Hypothalamus (tissue), 51 donors: ENCODE measurements around the gene GPATCH3.
"Not testable (repeated sequence)": the region's sequence is repeated elsewhere in the genome, so short reads cannot be mapped to it uniquely, and the experiment has no call there.

Experiments
- DNase-seq, 51 donors: peaks; one replicate each; lab custom pipeline; 2025; lab: John Stamatoyannopoulos, UW

Gene GPATCH3

GRCh38 chr1:26874896-26875295 is 25.4 kb downstream of the GPATCH3 start:
- DNase-seq: no peak

DNA sequence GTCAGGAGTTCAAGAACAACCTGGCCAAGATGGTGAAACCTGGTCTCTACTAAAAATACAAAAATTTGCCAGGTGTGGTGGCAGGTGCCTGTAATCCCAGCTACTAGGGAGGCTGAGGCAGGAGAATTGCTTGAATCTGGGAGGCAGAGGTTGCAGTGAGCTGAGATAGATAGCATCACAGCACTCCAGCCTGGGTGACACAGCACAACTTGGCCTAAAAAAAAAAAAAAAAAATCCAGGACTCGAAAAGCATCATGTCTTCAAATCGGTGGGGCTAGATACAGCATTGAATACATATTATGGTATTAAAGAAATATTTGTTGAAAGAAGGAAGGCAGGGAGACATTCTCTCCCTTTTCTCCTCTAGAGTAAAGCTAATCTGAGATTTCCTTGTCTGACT is 27.2 kb downstream of the GPATCH3 start:
- not testable (repeated sequence) for DNase-seq

DNA sequence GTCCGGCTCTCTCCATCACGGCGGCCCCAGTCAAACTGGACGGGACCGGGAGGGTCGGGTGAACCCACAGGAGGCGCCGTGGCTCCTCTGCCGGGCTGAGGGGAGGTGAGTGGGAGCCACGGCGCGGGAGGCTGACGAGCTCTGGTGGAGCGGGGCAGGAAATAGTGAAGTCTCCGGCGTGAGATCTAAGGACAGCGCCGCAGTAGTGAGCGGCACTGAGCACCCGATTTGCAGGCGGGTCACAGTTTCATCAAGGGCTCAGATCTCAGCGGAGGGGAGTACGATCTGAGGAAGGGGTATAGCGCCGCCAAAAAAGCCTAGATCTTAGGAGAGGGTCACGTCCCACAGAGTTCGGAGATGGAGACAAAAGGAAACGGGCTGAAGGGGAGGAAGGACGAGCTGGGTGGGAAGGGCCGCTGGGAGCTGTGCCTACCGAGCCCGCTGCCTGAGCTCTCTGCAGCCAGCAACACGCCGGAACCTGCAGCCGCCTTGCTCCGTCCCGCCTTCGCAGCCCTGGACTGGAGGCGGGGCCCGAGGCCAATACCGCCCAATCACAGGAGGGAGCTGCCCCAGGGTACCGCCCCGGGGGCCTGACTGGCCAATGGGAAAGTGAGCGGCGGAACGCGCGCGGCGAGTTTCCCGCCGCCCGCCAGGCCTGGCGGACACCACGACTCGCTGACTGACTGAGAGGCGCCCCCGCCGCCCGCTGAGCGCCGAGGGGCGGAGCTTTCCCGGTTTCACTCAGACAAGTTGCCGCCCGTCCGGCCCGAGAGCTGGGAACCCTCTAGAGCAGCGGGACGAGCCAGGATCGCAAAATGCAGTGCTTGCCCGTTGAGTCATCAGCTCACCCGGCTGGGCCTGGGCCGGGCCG is 35.4 kb downstream of the GPATCH3 start:
- peak; percentile 31 to 99 (median 95) for DNase-seq

- DNase-seq: no peak
Measured at GRCh38 chr1:26863685-26864077, 36.6 kb downstream of the GPATCH3 start.

DNA sequence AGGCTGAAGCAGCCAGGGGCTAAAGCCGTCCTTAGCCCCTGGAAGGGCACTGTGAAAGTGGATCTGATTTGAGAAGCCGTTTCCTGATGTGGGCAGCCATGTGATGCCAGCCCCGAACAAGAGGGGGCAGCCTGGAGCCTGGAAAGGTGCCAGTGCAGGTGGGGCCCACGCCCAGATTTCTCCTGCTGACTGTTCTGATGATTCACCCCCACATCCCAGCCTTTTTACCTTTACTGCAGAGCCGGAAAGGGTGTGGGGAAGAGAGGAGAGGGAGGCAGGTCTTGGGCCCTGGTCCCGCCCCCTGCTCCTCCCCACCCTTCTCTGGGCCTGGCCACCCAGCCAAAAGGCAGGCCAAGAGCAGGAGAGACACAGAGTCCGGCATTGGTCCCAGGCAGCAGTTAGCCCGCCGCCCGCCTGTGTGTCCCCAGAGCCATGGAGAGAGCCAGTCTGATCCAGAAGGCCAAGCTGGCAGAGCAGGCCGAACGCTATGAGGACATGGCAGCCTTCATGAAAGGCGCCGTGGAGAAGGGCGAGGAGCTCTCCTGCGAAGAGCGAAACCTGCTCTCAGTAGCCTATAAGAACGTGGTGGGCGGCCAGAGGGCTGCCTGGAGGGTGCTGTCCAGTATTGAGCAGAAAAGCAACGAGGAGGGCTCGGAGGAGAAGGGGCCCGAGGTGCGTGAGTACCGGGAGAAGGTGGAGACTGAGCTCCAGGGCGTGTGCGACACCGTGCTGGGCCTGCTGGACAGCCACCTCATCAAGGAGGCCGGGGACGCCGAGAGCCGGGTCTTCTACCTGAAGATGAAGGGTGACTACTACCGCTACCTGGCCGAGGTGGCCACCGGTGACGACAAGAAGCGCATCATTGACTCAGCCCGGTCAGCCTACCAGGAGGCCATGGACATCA is 37.2 kb downstream of the GPATCH3 start, which contains the start of gene SFN:
Gene SFN (plus strand): TSS at position 369 of the 904 bp plus-strand sequence. CDS start 64 bp downstream, at position 433.
- DNase-seq: peak in 2 of 51 donors; percentile 32

DNA sequence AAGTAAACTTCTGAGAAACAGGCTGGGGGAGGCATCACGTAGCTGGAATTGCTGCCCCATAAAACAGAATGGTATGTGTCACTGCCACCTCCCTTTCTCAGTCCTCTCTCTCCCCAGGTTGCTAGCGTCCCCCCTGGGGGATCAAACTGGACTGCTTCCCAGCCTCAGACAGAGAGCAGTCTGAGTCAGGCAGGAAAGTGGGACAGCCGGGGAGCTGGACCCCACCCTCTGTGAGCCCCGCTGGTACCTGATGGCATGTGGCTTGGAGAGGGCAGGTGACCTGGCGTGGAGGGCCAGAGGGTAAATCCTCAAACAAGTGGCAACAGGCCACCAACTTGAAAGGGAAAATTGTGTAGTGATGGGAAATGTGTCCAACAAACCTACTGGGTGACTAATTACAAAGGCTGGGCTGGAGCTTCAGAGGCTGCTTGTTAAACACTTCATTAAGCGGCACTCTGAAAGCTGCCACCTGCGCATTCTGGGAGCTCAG is 38.3 kb downstream of the GPATCH3 start:
- DNase-seq: peak in 6 of 51 donors; percentile 8 to 58 (median 25)

GRCh38 chr1:26861286-26861701 is 39.0 kb downstream of the GPATCH3 start:
- DNase-seq: no peak

DNA sequence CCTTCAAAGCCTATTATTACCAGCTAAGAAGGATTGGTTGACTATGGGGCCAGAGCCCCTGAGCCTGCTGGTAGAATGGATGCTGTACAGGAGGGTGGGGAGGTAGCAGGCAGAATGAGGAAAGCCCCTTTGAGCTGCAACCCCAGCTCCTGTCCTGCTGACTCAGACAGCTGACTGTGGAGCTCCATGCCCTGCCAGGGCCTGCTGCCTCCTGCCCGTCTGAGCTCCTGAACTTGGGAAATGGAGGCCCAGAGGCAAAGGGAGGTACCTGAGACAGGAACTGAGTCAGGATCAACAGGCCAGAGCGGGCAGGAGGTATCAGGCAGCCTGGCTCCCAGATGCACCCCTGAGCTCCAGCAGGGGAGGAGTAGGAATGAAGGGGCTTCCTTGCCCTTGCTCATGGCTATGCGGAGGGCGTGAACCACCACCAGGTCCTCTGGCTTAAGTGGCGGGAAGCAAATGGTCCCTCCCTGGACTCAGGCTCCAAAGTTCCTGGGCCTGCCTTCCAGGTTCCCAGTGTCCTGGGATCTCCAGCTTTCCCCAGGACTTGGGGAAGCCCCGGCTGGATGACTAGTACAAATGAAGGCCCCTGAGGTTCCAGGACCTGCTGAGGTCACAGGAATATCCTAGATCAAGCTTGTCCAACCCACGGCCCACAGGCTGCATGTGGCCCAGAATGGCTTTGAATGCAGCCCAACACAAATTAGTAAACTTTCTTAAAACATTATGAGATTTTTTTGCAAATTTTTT is 41.2 kb downstream of the GPATCH3 start:
- no peak for DNase-seq

GRCh38 chr1:26858160-26858559 is 42.1 kb downstream of the GPATCH3 start:
- no peak for DNase-seq

DNA sequence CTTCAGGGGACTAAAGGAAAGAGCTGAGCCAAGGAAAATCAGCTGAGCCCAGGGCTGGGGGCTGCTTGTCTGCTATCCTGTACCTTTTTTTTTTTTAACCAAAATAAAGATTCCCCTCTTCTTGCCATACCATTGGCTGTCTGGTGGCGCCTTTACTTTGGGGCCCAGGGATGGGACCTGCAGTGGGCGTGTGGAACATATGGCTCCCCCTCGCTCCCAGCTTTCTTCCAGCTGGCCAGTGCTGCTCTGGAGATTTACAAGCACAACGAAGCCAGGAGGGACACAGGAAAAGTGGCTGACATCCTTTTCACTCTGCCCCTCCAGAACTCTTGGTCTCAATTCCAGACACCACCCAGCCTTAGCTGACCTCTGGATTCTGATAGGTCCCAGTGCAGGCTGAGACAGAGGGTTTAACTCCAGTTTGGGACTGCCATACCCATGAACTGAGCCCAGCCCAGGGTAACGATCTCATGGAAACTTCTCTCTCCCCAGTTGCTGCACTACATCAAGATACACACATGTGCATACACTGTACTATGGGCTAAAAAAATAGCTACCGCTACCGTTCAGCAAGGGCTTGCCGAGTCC is 42.7 kb downstream of the GPATCH3 start:
- no peak for DNase-seq

GRCh38 chr1:26856604-26857469 is 43.4 kb downstream of the GPATCH3 start:
- no peak for DNase-seq

GRCh38 chr1:26856181-26856580 is 44.1 kb downstream of the GPATCH3 start:
- DNase-seq: no peak

DNA sequence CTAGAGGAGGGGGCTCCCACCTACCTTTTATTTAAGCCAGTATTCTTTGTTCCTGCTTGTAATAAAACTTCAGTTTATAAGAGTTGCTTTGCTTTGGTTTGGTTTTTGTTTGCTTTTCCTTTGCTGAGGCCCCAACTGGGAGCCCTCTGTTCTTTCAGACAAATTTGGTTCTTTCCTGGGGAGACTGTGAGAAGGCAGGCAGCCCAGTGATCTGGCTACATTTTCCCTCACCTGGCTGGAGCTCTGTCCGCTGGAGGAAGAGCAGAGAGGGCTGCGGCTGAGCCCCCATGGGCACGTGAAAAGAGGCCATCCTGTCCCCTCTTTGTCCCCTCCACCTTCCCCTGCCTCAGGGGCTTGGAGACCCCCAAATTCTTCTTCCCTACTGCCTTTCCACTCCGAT is 44.6 kb downstream of the GPATCH3 start:
- DNase-seq: no peak

GRCh38 chr1:26854906-26855305 is 45.4 kb downstream of the GPATCH3 start:
- no peak for DNase-seq

- DNase-seq: no peak
Measured at GRCh38 chr1:26853600-26853999, 46.7 kb downstream of the GPATCH3 start.

GRCh38 chr1:26853156-26853555 is 47.1 kb downstream of the GPATCH3 start:
- DNase-seq: peak in 41 of 51 donors; percentile 2 to 80 (median 48)

DNA sequence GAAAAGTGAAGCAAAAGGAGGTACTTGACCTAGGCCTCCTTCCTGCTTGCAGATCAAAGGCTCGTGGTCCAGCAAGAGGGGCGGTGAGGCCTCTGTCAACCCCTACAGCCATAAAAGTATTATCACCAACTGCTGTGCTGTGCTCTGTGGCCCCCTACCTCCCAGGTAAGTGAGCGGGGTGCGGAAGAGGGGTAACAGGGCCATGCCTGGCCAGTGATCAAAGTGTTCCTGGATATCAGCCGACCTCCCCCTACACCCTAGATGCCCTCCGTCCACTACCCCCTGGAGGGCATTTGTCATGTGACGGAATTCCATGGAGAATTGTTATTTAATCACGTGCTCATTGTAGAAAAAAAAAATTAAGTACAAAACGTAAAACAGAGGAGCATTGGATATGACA is 47.6 kb downstream of the GPATCH3 start:
- DNase-seq: no peak

GRCh38 chr1:26851106-26851684 is 49.1 kb downstream of the GPATCH3 start:
- DNase-seq: no peak
